Smooth muscle cell (in vitro differentiated cells): ENCODE results near the gene ARMS2. TPM values are rescaled to one million over a fixed set of nuclear protein-coding genes. Genes with fewer than 3 reads are reported as not detected.

Experiments
- DNase-seq: peaks from one replicate; lab custom pipeline; 2025; ENCODE audit not compliant: unreplicated experiment; lab: John Stamatoyannopoulos, UW
- H2AFZ ChIP-seq: fragments of 200-600 bp; sonication (generic); 2 replicates; pipeline ENCODE4 v1.6.0; 2016; ENCODE audit warnings: antibody characterized with exemption, low read depth, mild to moderate bottlenecking
- H3F3A ChIP-seq: fragments of 200-600 bp; sonication (generic); 2 replicates; pipeline ENCODE4 v1.6.0; 2017; ENCODE audit warnings: antibody characterized with exemption, low read depth
- H3K27ac ChIP-seq: fragments of 200-600 bp; sonication (generic); 2 replicates; pipeline ENCODE4 v1.5.1; 2016; ENCODE audit warnings: low read depth, mild to moderate bottlenecking
- H3K27me3 ChIP-seq: fragments of 200-600 bp; sonication (generic); 2 replicates; pipeline ENCODE4 v1.6.1; 2016; ENCODE audit warnings: low read depth, mild to moderate bottlenecking
- H3K36me3 ChIP-seq: fragments of 200-600 bp; sonication (generic); 2 replicates; pipeline ENCODE4 v1.5.1; 2016; ENCODE audit warnings: low read depth
- H3K4me1 ChIP-seq: fragments of 200-600 bp; sonication (generic); 2 replicates; pipeline ENCODE4 v1.5.1; 2016; ENCODE audit warnings: low read depth
- H3K4me2 ChIP-seq: fragments of 200-600 bp; sonication (generic); 2 replicates; pipeline ENCODE4 v1.6.0; 2016; ENCODE audit warnings: mild to moderate bottlenecking
- H3K4me3 ChIP-seq: fragments of 200-600 bp; sonication (generic); 2 replicates; pipeline ENCODE4 v1.5.1; 2016; ENCODE audit warnings: mild to moderate bottlenecking
- H3K79me2 ChIP-seq: fragments of 200-600 bp; sonication (generic); 2 replicates; pipeline ENCODE4 v1.6.0; 2016; ENCODE audit warnings: low read depth, mild to moderate bottlenecking
- H3K9ac ChIP-seq: fragments of 200-600 bp; sonication (generic); 2 replicates; pipeline ENCODE4 v1.6.0; 2016; ENCODE audit warnings: low read depth
- H3K9me3 ChIP-seq: fragments of 200-600 bp; sonication (generic); replicated peaks from 2 replicates; pipeline ENCODE4 v1.5.1; 2016; ENCODE audit warnings: low read depth
- H4K20me1 ChIP-seq: fragments of 200-600 bp; sonication (generic); 2 replicates; pipeline ENCODE4 v1.6.0; 2016; ENCODE audit warnings: low read depth
- CTCF ChIP-seq: fragments of 200-600 bp; sonication (generic); IDR thresholded peaks from 2 replicates; pipeline ENCODE4 v1.5.1; 2017; ENCODE audit warnings: borderline replicate concordance, mild to moderate bottlenecking, antibody characterized with exemption; ENCODE audit not compliant: insufficient read depth, poor library complexity, severe bottlenecking
- WGBS: methylation state at CpG from one replicate; pipeline ENCODE4 v1.1.7; 2016; ENCODE audit warnings: low lambda C conversion rate; 5-methylcytosine and 5-hydroxymethylcytosine counted together
- polyA plus RNA-seq: library from polyadenylated mRNA; unstranded; fragments of >200 nt; fragmentation: Nextera tagmentation; extraction: Ambion mirVana; gene quantifications from 2 replicates; pipeline ENCODE4 v1.2.1, GENCODE V29; 2016
- total RNA-seq: library from RNA; depleted of rRNA; stranded (reverse); fragments of >200 nt; gene quantifications from 2 replicates; pipeline ENCODE4 v1.2.3, GENCODE V29; 2014

ARMS2 gene
- total and polyA plus RNA-seq, 2 experiments from 2014 or later: not detected

GRCh38 chr10:122426829-122427228 lies 27.6 kb upstream of the ARMS2 start:
- no peaks in the 10 kb centered on the region for H3F3A ChIP-seq
- no peak overlapping the region for H3K27ac ChIP-seq
- DNase-seq: no peak
- H3K4me3 ChIP-seq: no peak overlapping the region
- peaks cover 3% of the 10 kb centered on the region for H3K36me3 ChIP-seq
- H3K79me2 ChIP-seq: no peaks in the 10 kb centered on the region
- no peak for TF ChIP-seq CTCF
- no peak overlapping the region for H3K9ac ChIP-seq
- H3K4me1 ChIP-seq: no peaks in the 10 kb centered on the region
- no peaks in the 10 kb centered on the region for H4K20me1 ChIP-seq
- H2AFZ ChIP-seq: no peak overlapping the region
- 98% methylated on average over 6 of the region's 6 CpGs for WGBS
- H3K27me3 ChIP-seq: no peaks in the 10 kb centered on the region
- H3K9me3 ChIP-seq: no peaks in the 10 kb centered on the region
- no peak overlapping the region for H3K4me2 ChIP-seq

GRCh38 chr10:122427280-122427679 lies 27.2 kb upstream of the ARMS2 start:
- H2AFZ ChIP-seq: no peak overlapping the region
- H3K4me3 ChIP-seq: no peak overlapping the region
- WGBS: 95% methylated on average over 2 of the region's 2 CpGs
- no peak for TF ChIP-seq CTCF
- H3K4me1 ChIP-seq: no peaks in the 10 kb centered on the region
- no peak overlapping the region for H3K27ac ChIP-seq
- H3K4me2 ChIP-seq: no peak overlapping the region
- H3K36me3 ChIP-seq: peaks cover 3% of the 10 kb centered on the region
- H4K20me1 ChIP-seq: no peaks in the 10 kb centered on the region
- DNase-seq: no peak
- H3K9me3 ChIP-seq: no peaks in the 10 kb centered on the region
- no peaks in the 10 kb centered on the region for H3K27me3 ChIP-seq
- no peaks in the 10 kb centered on the region for H3K79me2 ChIP-seq
- no peaks in the 10 kb centered on the region for H3F3A ChIP-seq
- no peak overlapping the region for H3K9ac ChIP-seq

- Histone ChIP-seq H3K27me3 (no peaks in the 10 kb centered on the region), H3K79me2 (no peaks in the 10 kb centered on the region)
- DNase-seq: no peak
Observed at GRCh38 chr10:122435212-122435827, 19.1 kb upstream of the ARMS2 start.

More at GRCh38 chr10:122435212-122435827, 19.1 kb upstream of the ARMS2 start:
- no peaks in the 10 kb centered on the region for H3K4me1 ChIP-seq
- no peak overlapping the region for H3K4me3 ChIP-seq
- no peaks in the 10 kb centered on the region for H3K9me3 ChIP-seq
- H3K27ac ChIP-seq: no peak overlapping the region
- no peak overlapping the region for H3K4me2 ChIP-seq
- TF ChIP-seq CTCF: peak; percentile 77
- no peaks in the 10 kb centered on the region for H4K20me1 ChIP-seq
- H2AFZ ChIP-seq: no peak overlapping the region
- 50% methylated on average over 3 of the region's 3 CpGs for WGBS
- H3K9ac ChIP-seq: no peak overlapping the region
- no peaks in the 10 kb centered on the region for H3K36me3 ChIP-seq
- H3F3A ChIP-seq: no peaks in the 10 kb centered on the region
